ENCODE results near the gene SARS1.

DNA sequence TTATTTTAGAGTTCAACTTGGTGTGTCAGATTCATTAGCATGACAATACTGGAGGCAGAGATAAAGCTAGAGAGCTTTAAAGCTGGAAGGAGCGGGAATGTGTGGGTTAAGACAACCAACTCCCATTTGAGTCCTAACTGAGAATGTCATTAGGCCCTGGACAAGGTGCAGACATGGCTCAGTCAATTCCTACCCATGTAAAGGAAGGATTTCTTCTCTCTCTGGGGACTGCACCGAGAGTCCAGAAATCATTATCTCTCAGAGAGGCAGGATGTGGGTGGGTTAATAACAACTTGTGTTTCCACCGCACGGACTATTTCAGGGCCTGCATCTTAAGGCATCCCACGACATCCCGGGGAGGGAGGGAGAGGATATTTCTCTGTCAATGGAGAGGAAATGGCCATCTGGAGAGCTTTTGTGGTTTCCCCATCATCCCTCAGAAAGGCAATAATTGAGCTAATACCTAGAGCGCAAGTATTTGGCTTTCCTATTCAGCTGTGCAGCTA lies 46.7 kb upstream of the SARS1 start:
- TF ChIP-seq POLR2A (IDR thresholded peaks at IDR 0.05) (no peak), CTCF (IDR thresholded peaks at IDR 0.05) (no peak)

All from Peyer's patch (tissue), 4 donors.